ENCODE measurements around the gene MAN2B1.
"Not testable (repeated sequence)": the region's sequence is repeated elsewhere in the genome, so short reads cannot be mapped to it uniquely, and the experiment has no call there.

Gene MAN2B1

DNA sequence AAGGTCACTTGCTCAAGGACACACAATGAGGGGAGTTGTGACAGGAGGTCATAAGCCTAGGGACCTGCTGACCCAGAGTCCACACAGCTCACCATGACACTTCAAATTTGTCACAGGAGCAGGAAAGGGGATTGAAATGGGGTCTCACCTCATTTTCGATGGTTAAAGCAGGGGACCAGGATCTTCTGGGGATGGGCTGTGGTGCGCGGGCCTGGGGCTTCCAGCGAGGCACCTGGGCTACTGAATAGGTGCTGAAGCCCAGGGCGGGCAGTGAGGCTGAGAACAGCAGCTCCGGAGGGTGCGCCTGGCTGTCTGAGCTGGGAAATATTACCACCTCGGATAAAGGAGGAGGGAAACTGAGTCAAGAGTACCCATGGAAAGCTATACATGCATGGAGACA is 11.0 kb downstream of the MAN2B1 start:
- TF ChIP-seq, protein P1, sequence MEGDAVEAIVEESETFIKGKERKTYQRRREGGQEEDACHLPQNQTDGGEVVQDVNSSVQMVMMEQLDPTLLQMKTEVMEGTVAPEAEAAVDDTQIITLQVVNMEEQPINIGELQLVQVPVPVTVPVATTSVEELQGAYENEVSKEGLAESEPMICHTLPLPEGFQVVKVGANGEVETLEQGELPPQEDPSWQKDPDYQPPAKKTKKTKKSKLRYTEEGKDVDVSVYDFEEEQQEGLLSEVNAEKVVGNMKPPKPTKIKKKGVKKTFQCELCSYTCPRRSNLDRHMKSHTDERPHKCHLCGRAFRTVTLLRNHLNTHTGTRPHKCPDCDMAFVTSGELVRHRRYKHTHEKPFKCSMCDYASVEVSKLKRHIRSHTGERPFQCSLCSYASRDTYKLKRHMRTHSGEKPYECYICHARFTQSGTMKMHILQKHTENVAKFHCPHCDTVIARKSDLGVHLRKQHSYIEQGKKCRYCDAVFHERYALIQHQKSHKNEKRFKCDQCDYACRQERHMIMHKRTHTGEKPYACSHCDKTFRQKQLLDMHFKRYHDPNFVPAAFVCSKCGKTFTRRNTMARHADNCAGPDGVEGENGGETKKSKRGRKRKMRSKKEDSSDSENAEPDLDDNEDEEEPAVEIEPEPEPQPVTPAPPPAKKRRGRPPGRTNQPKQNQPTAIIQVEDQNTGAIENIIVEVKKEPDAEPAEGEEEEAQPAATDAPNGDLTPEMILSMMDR (IDR thresholded peaks at IDR 0.05; ENCODE audit: low read depth, low read length) = no peak
- DNase-seq (ENCODE audit: extremely low read depth, low read depth) = no peak

DNA sequence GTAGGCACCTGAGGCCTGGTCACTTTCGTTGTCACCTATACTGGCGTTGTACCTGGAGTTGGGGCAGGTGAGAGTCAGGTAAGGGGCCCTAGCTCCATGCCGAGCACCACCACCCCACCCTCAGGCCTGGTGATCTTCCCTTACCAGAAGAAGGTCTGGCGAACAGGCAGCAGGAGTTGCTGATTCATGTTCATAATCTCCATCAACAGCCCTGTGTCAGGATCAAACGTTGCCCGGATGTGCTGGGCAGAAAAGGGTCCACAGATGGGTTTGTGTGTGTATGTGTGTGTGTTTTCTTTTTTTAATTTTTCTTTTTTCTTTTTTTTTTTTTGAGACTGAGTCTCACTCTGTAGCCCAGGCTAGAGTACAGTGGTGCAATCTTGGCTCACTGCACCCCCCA is 14.3 kb downstream of the MAN2B1 start:
- TF ChIP-seq, protein P1 (IDR thresholded peaks at IDR 0.05; ENCODE audit: low read depth, low read length) = no peak

DNA sequence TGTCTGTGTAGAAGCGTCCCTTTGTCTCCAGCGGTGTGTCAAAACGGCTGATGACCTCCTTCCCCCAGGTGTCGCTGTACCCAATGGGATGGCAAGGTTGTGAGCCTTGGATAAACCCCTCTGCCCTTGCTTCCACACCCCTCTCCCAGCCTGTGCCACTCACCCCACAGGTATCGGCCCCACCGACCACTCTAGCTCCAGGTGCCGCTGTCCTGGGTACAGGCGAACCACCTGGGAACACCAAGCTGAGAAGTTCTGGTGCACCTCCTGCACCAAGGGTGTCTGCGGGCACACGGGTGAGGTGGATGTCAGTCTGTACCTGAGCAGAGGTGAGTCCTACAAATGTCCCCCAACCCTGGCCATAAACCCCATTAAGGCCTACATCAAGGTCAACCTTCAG is 16.6 kb downstream of the MAN2B1 start:
- DNase-seq (ENCODE audit: extremely low read depth, low read depth) = no peak
- TF ChIP-seq, protein P1 (IDR thresholded peaks at IDR 0.05; ENCODE audit: low read depth, low read length) = no peak

More for the DNA sequence above, 14.3 kb downstream of the MAN2B1 start:
- DNase-seq (ENCODE audit: extremely low read depth, low read depth) = no peak

DNA sequence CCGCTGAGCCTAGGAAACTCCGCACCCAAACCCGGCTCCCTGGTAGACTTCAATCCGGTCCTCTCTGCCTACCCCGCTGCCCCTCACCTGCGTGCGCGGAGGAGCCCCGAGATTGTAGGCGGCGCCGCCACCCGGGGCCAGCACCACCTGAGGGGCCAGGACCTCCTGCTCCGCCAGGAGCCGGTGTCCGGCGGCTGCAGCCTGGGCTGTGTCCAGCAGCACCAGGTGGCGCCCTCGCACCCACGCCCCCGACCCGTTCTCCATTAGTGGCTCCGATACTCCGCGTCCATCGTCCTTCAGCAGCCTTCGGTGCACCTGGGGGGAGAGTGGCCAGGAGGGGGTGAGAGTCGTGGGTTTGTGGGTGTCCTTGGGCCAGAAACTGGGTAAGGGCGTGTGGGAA is 18.5 kb downstream of the MAN2B1 start:
- DNase-seq (ENCODE audit: extremely low read depth, low read depth) = no peak
- TF ChIP-seq, protein P1 (IDR thresholded peaks at IDR 0.05; ENCODE audit: low read depth, low read length) = peak; percentile 21

DNA sequence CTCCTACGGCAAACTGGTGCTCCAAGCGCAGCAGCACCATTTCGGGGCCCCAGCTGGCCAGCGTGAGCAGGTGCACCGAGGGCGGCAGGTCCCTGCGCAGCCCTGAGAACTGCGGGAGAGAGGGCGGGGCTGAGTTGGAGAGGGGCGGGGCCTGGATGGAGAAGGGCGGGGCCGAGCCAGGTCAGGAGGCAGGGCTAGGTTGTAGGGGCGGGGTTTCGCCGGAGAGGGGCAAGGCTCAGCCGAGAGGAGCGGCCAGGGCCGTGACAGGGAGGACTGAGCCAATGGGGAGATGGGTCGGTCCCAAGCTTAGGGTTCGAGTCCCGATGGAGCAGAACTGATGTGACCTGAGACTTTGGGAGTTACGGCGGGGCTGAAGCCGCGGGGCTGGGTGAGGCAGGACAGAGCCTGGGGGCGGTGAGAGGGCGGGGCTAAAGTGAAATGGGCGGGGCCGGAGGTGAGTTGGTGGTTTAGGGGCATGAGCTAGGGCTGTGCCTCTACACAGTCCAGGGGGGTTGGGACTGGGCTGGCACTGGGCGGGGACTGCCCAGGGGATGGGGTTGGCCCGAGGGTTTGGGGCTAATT is 19.0 kb downstream of the MAN2B1 start:
- DNase-seq (ENCODE audit: extremely low read depth, low read depth) = no peak
- TF ChIP-seq, protein P1 (IDR thresholded peaks at IDR 0.05; ENCODE audit: low read depth, low read length) = no peak

DNA sequence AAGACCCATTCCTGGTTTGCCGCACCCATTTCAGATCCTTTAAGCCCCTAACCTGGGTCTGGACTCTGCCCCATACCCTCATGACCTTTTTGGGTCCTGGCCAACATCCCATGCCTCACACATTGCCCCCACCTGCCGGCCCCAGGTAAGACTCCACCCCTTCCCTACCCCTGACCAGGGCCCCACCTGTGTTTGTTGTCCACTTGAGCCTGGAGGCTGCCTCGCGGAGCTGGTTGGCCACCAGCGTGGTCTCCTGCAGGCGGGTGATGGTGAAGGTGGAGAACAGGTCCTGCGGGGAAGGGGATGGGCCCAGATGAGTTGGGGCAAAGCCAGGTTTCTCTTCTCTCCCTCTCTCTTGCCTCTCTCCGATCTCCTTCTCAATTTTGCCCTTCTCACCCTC is 19.5 kb downstream of the MAN2B1 start:
- TF ChIP-seq, protein P1 (IDR thresholded peaks at IDR 0.05; ENCODE audit: low read depth, low read length) = no peak
- DNase-seq (ENCODE audit: extremely low read depth, low read depth) = no peak

DNA sequence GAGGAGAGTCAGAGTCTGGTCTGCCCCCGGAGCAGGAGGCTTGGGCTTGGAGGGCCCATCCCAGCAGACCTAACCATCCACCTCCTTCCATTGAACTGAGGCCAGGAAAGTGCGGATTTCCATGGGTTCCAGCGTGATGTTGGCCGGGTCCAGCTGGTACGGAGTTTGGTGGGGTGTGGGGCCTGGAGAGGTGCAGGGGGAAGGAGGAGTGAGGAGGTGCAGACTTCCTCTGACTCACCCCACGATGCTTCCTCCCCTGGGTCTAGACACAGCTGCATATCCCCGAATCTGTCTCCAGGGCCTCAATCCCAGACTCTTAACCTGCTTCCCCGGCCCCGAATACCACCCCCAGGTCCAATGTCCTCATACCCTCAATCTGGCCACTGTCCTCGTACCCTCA is 20.0 kb downstream of the MAN2B1 start:
- DNase-seq (ENCODE audit: extremely low read depth, low read depth) = no peak
- TF ChIP-seq, protein P1 (IDR thresholded peaks at IDR 0.05; ENCODE audit: low read depth, low read length) = no peak

DNA sequence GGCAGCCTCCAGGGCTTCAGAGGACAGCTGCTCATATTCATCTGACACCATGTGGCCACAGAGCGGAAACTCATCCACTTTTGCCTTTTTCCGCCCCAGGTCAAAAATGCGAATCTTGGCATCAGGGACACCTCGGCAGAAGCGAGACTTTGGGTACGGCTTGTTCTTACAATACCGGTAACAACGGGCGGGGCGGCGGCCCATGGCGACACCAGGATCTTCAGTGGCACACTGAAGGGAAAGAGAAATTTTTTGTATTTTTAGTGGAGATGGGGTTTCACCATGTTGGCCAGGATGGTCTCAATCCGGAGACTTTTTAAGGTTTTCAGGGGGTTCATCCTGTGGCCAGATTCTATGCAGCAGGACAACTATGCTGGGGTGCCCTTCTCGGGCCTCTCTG is 22.8 kb downstream of the MAN2B1 start:
- DNase-seq (ENCODE audit: extremely low read depth, low read depth) = not testable (repeated sequence)
